B cell (primary cell): Measurements from ENCODE around the gene HAO2. TPM values are rescaled to one million over a fixed set of nuclear protein-coding genes. Genes with fewer than 3 reads are reported as not detected.

Experiments
- ATAC-seq: fragments of 200-7000 bp; cut with Tn5 transposase; one replicate; pipeline ENCODE4 v1.10.0; 2021; ENCODE audit warnings: low read depth, mild to moderate bottlenecking, moderate number of reproducible peaks, moderate library complexity
- CTCF ChIA-PET: fragments of 350-600 bp; sonication (Branson Sonifier 250); formaldehyde crosslinking; loops from one replicate; lab custom pipeline; 2021; ENCODE audit warnings: antibody characterized with exemption, inconsistent platforms; lab: Charles Lee
- POLR2A ChIA-PET: fragments of 350-600 bp; sonication (Branson Sonifier 250); formaldehyde crosslinking; loops from one replicate; lab custom pipeline; 2021; ENCODE audit warnings: antibody characterized with exemption; lab: Charles Lee
- DNase-seq: peaks from one replicate; pipeline ENCODE4 v3.0.0; 2013
- H2AFZ ChIP-seq: 2 replicates; pipeline ENCODE4 v1.6.1; 2012; ENCODE audit warnings: mild to moderate bottlenecking, low read depth, low read length; ENCODE audit not compliant: insufficient read depth, poor library complexity, severe bottlenecking
- H3K27ac ChIP-seq, 2 donors: 1 replicate in 1 of 2; 2 replicates in 1 of 2; pipeline ENCODE4 v1.5.1; 2012 to 2013; ENCODE audit warnings: low read length in 2 of 2, mild to moderate bottlenecking in 2 of 2, moderate library complexity in 1 of 2
- H3K27me3 ChIP-seq, 4 experiments: fragments of 200-600 bp in 1 of 4; sonication (generic) in 1 of 4; replicated peaks in 1 of 4; 1 replicate in 2 of 4; 2 replicates in 2 of 4; pipeline versions ENCODE4 v1.6.1 to v1.7.0; 2013 to 2016; ENCODE audit warnings: low read length in 3 of 4, mild to moderate bottlenecking in 2 of 4, mixed read lengths in 1 of 4, moderate library complexity in 1 of 4; ENCODE audit not compliant: insufficient read depth in 4 of 4, control insufficient read depth in 3 of 4; ENCODE audit errors: control extremely low read depth in 1 of 4
- H3K36me3 ChIP-seq, 2 experiments: replicated peaks in 1 of 2; 1 replicate in 1 of 2; 2 replicates in 1 of 2; pipeline versions ENCODE4 v1.6.1 to v1.7.1; 2013; ENCODE audit warnings: low read length in 1 of 2; ENCODE audit not compliant: insufficient read depth in 2 of 2, control insufficient read depth in 1 of 2; ENCODE audit errors: control extremely low read depth in 1 of 2, extremely low read depth in 1 of 2
- H3K4me1 ChIP-seq, 2 donors: fragments of 200-600 bp in 1 of 2; sonication (generic) in 1 of 2; 1 replicate in 1 of 2; 2 replicates in 1 of 2; pipeline versions ENCODE4 v1.5.1 to v1.6.1; 2013 to 2017; ENCODE audit warnings: low read length in 2 of 2; ENCODE audit not compliant: control insufficient read depth in 2 of 2, insufficient read depth in 2 of 2
- H3K4me2 ChIP-seq: replicated peaks from 2 replicates; pipeline ENCODE3; 2012; ENCODE audit warnings: mild to moderate bottlenecking, low read depth, low read length; ENCODE audit not compliant: poor library complexity, severe bottlenecking
- H3K4me3 ChIP-seq, 5 experiments: fragments of 200-600 bp in 1 of 5; sonication (generic) in 1 of 5; 1 replicate in 3 of 5; 2 replicates in 2 of 5; pipeline versions ENCODE4 v1.5.1 to v1.7.0; 2011 to 2016; ENCODE audit warnings: low read length in 4 of 5, mild to moderate bottlenecking in 4 of 5, low read depth in 2 of 5, control low read depth in 1 of 5, moderate library complexity in 1 of 5; ENCODE audit not compliant: insufficient read depth in 1 of 5; ENCODE audit errors: control extremely low read depth in 1 of 5, extremely low read depth in 1 of 5
- H3K79me2 ChIP-seq: fragments of 200-600 bp; sonication (generic); one replicate; pipeline ENCODE4 v1.6.0; 2016; ENCODE audit warnings: low read length; ENCODE audit not compliant: control insufficient read depth, insufficient read depth
- H3K9ac ChIP-seq: fragments of 200-600 bp; sonication (generic); 2 replicates; pipeline ENCODE4 v1.6.1; 2017; ENCODE audit warnings: mild to moderate bottlenecking, low read length, moderate library complexity
- H3K9me3 ChIP-seq, 3 donors: one replicate each; pipeline versions ENCODE4 v1.6.1 to v1.7.1; 2013; ENCODE audit warnings: low read length in 2 of 3; ENCODE audit not compliant: control insufficient read depth in 2 of 3, insufficient read depth in 1 of 3; ENCODE audit errors: control extremely low read depth in 1 of 3
- H4K20me1 ChIP-seq: 2 replicates; pipeline ENCODE4 v1.6.0; 2012; ENCODE audit warnings: mild to moderate bottlenecking, low read length; ENCODE audit not compliant: insufficient read depth, control insufficient read depth, poor library complexity, severe bottlenecking
- H3K27ac Mint-ChIP-seq: one replicate; pipeline ENCODE4 v1.8.0; 2021; ENCODE audit warnings: mixed read lengths
- H3K27me3 Mint-ChIP-seq: one replicate; pipeline ENCODE4 v1.8.0; 2021; ENCODE audit warnings: mixed read lengths
- H3K4me1 Mint-ChIP-seq: one replicate; pipeline ENCODE4 v1.8.0; 2021; ENCODE audit warnings: mixed read lengths
- H3K4me3 Mint-ChIP-seq: one replicate; pipeline ENCODE4 v1.8.0; 2021; ENCODE audit warnings: mixed read lengths
- H3K9me3 Mint-ChIP-seq: one replicate; pipeline ENCODE4 v1.8.0; 2022; ENCODE audit warnings: mixed read lengths; ENCODE audit not compliant: insufficient read depth
- EZH2 ChIP-seq: IDR thresholded peaks from 2 replicates; pipeline ENCODE4 v1.6.1; 2012; ENCODE audit warnings: borderline replicate concordance, low read depth, mild to moderate bottlenecking, moderate library complexity, low read length; ENCODE audit not compliant: insufficient read depth, poor library complexity, severe bottlenecking
- WGBS: methylation state at CpG from one replicate; pipeline ENCODE4 v1.1.5; 2013; ENCODE audit warnings: missing lambda C conversion rate; ENCODE audit not compliant: insufficient coverage; 5-methylcytosine and 5-hydroxymethylcytosine counted together
- intact Hi-C: fragments of 100-400 bp; cut with micrococcal nuclease; formaldehyde crosslinking; loops from one replicate; pipeline ENCODE4 v1.10.0; 2022
- polyA plus RNA-seq: library from polyadenylated mRNA; depleted of rRNA; stranded (reverse); fragments of >200 nt; gene quantifications from 2 replicates; pipeline ENCODE4 v1.2.3, GENCODE V29; 2012
- total RNA-seq, 2 donors: library from RNA; stranded (reverse); fragments of 120-200 nt in 1 of 2; gene quantifications; 1 replicate in 1 of 2; 2 replicates in 1 of 2; pipeline versions ENCODE4 v1.2.3 to v1.2.4, GENCODE V29; 2013 to 2022
- TF ChIP-seq, protein P1 (sequence below): fragments of 200-600 bp; IDR thresholded peaks from one replicate; pipeline ENCODE4 v1.8.0; 2022; ENCODE audit warnings: antibody characterized with exemption, mild to moderate bottlenecking

HAO2 gene
- total and polyA plus RNA-seq, 2 donors (not counting 1 experiment from before 2014, with no cell fraction given) = not detected

DNA sequence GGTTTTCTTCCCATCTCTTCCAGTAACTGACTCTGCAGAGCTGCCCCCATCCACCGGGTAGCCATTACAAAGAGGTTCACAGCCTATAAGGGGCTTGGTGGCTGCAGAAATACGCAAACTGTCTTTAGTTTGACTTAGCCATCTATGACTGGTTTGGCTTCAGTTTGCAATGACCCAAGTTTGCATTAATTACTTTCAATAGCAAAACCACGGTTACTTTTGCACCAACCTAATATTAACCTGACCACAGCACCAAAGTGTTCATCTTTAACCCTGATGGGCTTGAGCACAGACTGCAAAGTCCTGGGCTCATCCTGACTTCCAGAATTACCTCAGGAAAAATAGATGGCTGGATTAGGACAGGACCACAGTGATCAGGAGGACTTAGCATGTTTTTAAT is 2.2 kb upstream of the HAO2 start:
- H3K9me3 Mint-ChIP-seq = no peaks in the 10 kb centered on the region
- H3K27ac Mint-ChIP-seq = no peak overlapping the region
- Histone ChIP-seq H3K4me1 (no peaks in the 10 kb centered on the region), H3K9ac (no peak overlapping the region), H3K4me3 (no peak overlapping the region), H3K9me3 (no peaks in the 10 kb centered on the region), H4K20me1 (no peaks in the 10 kb centered on the region), H3K27me3 (no peaks in the 10 kb centered on the region), H3K36me3 (no peaks in the 10 kb centered on the region), H3K79me2 (no peaks in the 10 kb centered on the region), H3K4me2 (no peak overlapping the region), H2AFZ (no peak overlapping the region), H3K27ac (no peak overlapping the region)
- intact Hi-C loops = loop anchor here (5.0 kb wide), 1 partner anchor 1214 kb away; no protein-coding TSS in a partner anchor
- H3K27me3 Mint-ChIP-seq = peaks cover 20% of the 10 kb centered on the region
- no peak overlapping the region for H3K4me3 Mint-ChIP-seq
- no peaks in the 10 kb centered on the region for H3K4me1 Mint-ChIP-seq
- 76% methylated on average over 3 of the region's 3 CpGs for WGBS
- POLR2A ChIA-PET = no interaction called here
- no peak for ATAC-seq
- TF ChIP-seq, protein P1, sequence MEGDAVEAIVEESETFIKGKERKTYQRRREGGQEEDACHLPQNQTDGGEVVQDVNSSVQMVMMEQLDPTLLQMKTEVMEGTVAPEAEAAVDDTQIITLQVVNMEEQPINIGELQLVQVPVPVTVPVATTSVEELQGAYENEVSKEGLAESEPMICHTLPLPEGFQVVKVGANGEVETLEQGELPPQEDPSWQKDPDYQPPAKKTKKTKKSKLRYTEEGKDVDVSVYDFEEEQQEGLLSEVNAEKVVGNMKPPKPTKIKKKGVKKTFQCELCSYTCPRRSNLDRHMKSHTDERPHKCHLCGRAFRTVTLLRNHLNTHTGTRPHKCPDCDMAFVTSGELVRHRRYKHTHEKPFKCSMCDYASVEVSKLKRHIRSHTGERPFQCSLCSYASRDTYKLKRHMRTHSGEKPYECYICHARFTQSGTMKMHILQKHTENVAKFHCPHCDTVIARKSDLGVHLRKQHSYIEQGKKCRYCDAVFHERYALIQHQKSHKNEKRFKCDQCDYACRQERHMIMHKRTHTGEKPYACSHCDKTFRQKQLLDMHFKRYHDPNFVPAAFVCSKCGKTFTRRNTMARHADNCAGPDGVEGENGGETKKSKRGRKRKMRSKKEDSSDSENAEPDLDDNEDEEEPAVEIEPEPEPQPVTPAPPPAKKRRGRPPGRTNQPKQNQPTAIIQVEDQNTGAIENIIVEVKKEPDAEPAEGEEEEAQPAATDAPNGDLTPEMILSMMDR = no peak
- TF ChIP-seq EZH2 = no peak
- CTCF ChIA-PET = interaction anchor here (1.2 kb wide), 1 partner anchor 91 kb away, joined by 4 read pairs; no protein-coding TSS in a partner anchor
- DNase-seq = no peak

- Mint-ChIP-seq H3K4me3 (no peak overlapping the region), H3K27me3 (peaks cover 14% of the 10 kb centered on the region), H3K4me1 (no peaks in the 10 kb centered on the region), H3K9me3 (no peaks in the 10 kb centered on the region), H3K27ac (no peak overlapping the region)
- Histone ChIP-seq H2AFZ (no peak overlapping the region), H3K36me3 (no peaks in the 10 kb centered on the region), H3K27me3 (no peaks in the 10 kb centered on the region), H3K4me3 (no peak overlapping the region), H3K79me2 (no peaks in the 10 kb centered on the region), H3K9ac (no peak overlapping the region), H3K27ac (no peak overlapping the region), H3K4me2 (no peak overlapping the region), H4K20me1 (no peaks in the 10 kb centered on the region), H3K9me3 (no peaks in the 10 kb centered on the region), H3K4me1 (no peaks in the 10 kb centered on the region)
- intact Hi-C loops = loop anchor here (5.0 kb wide), 1 partner anchor 1215 kb away; no protein-coding TSS in a partner anchor
- WGBS = 72% methylated on average over 11 of the region's 13 CpGs
- no peak for TF ChIP-seq EZH2
- TF ChIP-seq, protein P1 = peak; percentile 45
- no peak for DNase-seq
- POLR2A ChIA-PET = no interaction called here
- CTCF ChIA-PET = interaction anchor here (0.6 to 1.2 kb wide), 3 partner anchors 22 to 1214 kb away, joined by 3 to 4 read pairs (median 3); no protein-coding TSS in a partner anchor
- no peak for ATAC-seq
Measured at GRCh38 chr1:119367432-119368124, 1.0 kb upstream of the HAO2 start.
